NT2/D1 (cell line): ENCODE results near the gene HSPG2.

Experiments used
- YY1 ChIP-seq: IDR thresholded peaks from 2 replicates; pipeline ENCODE4 v1.6.1; 2011; ENCODE audit not compliant: insufficient read length, insufficient read depth
- ZNF274 ChIP-seq: IDR thresholded peaks from 2 replicates; pipeline ENCODE4 v1.6.1; 2011; ENCODE audit warnings: mild to moderate bottlenecking, low read depth, low read length

- TF ChIP-seq ZNF274 = no peak
- no peak for TF ChIP-seq YY1
Observed at GRCh38 chr1:21855257-21856096, 81.6 kb downstream of the HSPG2 start.
